ENCODE measurements around the gene TTBK2.
"Not testable (repeated sequence)": the region's sequence is repeated elsewhere in the genome, so short reads cannot be mapped to it uniquely, and the experiment has no call there.

The TTBK2 gene

DNA sequence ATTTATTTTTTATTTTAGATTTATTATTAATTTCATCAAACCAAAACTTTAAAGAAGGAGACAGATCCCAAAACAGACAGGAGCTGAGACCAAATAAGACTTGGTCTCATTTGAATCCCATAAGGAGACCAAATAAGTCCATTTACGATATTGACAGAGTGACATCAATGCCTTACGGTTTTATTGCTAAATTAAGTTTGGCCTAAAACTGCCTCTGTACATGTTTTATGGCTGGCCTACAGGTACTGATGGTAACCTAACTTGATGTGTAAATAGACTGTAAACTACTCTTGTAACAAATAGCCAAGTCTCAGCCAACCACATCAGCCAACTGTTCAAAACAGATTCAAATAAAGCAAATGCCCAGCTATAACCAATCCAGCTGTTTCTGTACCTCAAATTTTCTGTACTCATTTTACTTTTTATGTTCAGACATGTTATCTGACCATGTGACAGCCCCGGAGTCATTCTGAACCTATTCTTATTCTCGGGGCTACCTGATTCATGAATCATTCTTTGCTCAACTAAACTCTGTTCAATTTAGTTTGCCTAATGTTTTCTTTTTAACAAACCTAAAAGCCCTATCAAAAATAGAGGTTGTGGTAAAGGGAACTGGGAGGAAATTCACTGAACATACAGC lies 94.2 kb downstream of the TTBK2 start:
- no peak for DNase-seq (ENCODE audit: low read depth in 3 of 3, low spot score in 1 of 3)

GRCh38 chr15:42825599-42825998 lies 95.0 kb downstream of the TTBK2 start:
- no peak for DNase-seq (ENCODE audit: low read depth in 3 of 3, low spot score in 1 of 3)

DNA sequence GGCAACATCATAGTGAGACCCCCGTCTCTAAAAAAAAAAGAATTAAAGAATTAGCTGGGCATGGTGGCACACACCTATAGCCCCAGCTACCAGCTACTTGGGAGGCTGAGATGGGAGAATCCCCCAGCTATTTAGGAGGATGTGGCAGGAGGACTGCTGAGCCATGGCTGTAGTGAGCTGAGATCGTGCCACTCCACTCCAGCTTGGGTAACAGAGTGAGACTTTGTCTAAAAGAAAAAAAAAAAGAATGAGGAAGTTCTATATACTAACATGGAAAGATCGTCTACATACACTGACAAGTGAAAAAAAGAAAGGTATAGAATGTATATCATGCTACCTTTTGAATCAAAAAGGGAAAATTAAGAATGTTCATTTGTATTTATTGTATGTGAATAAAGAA lies 99.8 kb downstream of the TTBK2 start:
- no peak for DNase-seq (ENCODE audit: low read depth in 3 of 3, low spot score in 1 of 3)

- no peak for DNase-seq (ENCODE audit: low read depth in 3 of 3, low spot score in 1 of 3)
Measured at GRCh38 chr15:42819786-42820185, 100.8 kb downstream of the TTBK2 start.

DNA sequence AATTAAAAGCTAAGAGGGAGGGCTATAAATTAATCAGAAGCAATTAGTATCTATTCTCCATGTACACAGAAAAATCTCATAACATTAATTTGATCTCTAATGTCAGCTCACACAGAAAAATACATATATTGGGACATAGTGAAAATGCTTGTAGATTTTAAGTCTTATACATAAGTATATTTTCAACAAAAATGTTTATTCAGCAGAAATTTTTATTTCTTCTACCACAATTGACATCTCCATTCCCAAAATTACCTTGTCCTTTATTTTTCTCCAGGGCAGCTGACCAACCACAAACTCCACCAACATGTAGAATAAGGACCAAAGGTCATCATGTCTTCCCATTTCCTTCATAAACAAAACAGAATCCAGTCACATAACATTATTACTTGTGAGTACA lies 109.1 kb downstream of the TTBK2 start:
- DNase-seq (ENCODE audit: low read depth in 3 of 3, low spot score in 1 of 3) = no peak

- DNase-seq (ENCODE audit: low read depth in 3 of 3, low spot score in 1 of 3) = no peak
Measured at GRCh38 chr15:42808913-42809312, 111.7 kb downstream of the TTBK2 start.

DNA sequence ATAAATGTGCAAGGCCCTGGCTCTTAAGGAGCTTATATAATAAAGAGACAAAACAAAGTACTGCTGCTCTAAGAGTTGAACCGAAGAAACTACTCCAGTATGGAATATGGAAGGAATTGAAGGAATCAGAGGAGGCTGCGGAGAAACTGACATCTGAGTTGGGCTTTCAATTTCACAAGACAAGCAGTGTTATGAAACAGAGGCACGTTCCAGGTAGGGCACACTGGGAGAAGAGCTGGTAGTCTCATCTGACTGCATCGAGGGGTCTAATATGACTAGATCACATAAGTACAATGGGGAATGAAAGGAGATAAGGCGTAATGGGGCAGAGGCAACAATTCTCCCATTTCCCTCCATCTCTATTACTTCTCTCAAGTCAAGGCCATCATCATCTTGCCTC lies 115.3 kb downstream of the TTBK2 start:
- no peak for DNase-seq (ENCODE audit: low read depth in 3 of 3, low spot score in 1 of 3)

DNA sequence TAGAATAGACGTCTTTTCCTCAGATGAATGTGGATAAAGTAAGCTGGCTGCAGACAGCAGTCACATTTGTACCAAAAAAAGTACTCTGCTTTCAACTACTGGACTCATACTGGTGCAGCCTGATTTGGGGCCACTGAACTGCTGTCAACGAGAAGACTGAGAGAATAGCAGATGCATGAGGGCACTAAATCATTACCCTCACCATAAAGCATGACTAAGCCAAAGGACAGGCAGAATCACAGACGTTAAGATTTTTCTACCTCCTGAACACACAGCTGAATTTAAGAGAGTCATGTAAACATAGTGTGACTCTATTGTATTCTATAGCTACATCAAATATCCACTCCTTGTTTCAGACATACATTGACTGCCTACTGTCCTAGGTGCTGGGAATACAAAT lies 115.8 kb downstream of the TTBK2 start:
- no peak for DNase-seq (ENCODE audit: low read depth in 3 of 3, low spot score in 1 of 3)

GRCh38 chr15:42803436-42803835 lies 117.1 kb downstream of the TTBK2 start:
- no peak for DNase-seq (ENCODE audit: low read depth in 3 of 3, low spot score in 1 of 3)

DNA sequence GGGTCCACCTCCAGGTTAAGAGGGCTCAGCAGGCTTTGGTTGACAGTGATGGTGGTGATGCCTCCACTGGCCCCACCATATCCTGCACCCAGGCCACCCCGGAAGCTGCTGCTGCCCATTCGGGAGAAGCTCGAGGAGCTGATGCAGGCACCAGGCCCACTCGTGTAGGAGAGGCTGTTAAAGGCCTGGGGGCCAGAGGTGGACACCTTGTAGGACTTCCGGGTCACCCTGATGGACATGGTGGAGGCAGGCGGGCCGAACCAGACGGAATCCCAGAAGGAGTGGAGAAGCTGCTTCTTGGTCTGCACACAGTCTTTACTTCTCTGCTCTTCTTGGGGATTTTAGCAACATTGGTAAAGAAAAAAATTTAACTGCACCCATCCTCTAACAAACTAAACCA lies 118.4 kb downstream of the TTBK2 start:
- DNase-seq (ENCODE audit: low read depth in 3 of 3, low spot score in 1 of 3) = no peak

GRCh38 chr15:42800731-42801474 lies 119.7 kb downstream of the TTBK2 start:
- DNase-seq (ENCODE audit: low read depth in 3 of 3, low spot score in 1 of 3) = no peak

DNA sequence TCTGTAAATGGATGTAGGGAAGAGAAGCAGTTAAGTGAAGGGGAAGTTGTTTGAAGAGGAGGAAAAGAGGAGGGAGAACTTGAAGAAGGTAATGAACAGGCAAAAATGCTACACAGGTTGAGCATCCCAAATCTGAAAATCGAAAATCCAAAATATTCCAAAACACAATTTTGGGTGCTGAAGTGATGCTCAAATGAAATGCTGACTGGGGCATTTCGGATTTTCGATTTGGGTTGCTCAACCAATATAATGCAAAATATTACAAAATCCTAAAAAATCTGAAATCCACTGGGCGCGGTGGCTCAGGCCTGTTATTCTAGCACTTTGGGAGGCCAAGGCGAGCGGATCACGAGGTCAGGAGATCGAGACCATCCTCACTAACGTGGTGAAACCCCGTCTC lies 121.8 kb downstream of the TTBK2 start:
- DNase-seq (ENCODE audit: low read depth in 3 of 3, low spot score in 1 of 3) = no peak

DNA sequence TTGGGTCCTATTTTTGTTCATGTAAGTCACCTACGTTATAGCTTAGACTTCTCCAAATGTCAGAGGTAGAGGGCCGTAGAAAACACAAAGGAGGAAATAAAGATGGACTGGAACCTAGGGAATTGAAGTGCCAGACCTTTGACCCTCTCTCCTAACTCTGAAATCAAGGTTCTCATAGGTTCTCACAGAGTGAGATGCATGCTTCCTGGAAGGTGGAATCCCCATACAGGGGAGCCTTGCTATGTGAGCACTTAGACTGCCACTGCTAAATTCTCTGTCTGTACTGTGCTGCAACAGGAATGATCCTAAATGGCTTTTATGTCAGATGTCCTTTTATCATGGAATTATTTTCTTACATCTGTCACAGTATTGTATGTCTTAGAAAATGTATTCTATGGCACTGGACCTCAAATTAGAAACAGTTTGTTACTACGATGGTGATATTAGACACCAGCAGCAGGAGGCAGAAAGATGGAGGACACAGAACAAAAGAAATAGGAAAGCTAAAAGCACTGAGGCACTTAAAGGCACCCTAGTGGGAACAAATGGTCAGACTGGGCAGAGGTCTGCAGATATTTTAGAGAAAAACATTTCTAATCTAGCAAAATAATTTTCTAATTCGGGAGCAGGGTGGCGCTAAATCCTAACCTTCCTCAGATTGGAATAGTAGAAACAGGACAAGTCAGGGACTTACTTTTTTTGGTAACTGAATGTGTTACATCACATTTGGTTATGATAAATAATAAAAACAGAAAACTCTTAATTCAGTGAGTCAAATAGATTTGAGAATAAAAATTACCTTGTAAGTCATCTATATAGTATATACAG lies 123.4 kb downstream of the TTBK2 start:
- no peak for DNase-seq (ENCODE audit: low read depth in 3 of 3, low spot score in 1 of 3)

- no peak for DNase-seq (ENCODE audit: low read depth in 3 of 3, low spot score in 1 of 3)
Measured at GRCh38 chr15:42788725-42789124, 131.9 kb downstream of the TTBK2 start.

- no peak for DNase-seq (ENCODE audit: low read depth in 3 of 3, low spot score in 1 of 3)
Measured at GRCh38 chr15:42786978-42787377, 133.6 kb downstream of the TTBK2 start.

DNA sequence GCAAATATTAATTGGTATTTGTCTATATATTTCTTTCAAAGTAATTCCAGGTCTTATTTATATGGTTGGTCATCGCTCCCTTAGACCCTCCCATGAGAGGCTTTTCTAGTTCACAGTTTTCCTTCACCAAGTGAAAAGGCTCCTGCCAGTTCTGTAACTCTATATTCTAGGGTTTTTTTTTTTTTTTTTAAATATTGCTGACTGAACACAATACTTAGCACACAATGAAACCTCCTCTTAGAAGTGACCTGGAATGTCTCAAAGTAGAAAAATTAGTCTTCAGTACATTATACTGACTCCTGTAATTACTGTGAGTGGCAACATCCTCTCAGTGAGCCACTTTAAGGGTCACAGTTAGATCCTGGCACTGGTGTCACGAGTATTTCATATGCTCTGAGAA lies 135.0 kb downstream of the TTBK2 start:
- DNase-seq (ENCODE audit: low read depth in 3 of 3, low spot score in 1 of 3) = no peak

DNA sequence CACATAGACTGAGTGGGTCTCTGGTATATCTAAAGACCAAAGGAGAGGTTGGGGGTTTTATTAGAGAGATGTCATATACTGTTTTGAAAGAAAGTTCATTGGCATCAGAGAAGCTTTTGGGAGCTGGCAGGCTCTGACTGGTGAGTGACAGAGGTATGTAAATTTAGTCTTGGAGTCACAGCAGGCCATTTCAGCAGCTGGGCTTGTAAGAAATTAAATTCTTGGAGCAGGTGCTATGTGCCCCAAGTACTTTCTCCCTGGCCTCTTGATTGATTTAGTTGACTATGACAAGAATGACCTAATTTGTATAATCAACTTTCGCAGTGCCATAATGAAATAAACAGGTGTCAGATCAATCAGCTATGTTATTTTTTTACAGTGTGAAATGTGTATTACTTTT lies 135.9 kb downstream of the TTBK2 start:
- no peak for DNase-seq (ENCODE audit: low read depth in 3 of 3, low spot score in 1 of 3)

- DNase-seq (ENCODE audit: low read depth in 3 of 3, low spot score in 1 of 3) = no peak
Measured at GRCh38 chr15:42782716-42783115, 137.9 kb downstream of the TTBK2 start.

DNA sequence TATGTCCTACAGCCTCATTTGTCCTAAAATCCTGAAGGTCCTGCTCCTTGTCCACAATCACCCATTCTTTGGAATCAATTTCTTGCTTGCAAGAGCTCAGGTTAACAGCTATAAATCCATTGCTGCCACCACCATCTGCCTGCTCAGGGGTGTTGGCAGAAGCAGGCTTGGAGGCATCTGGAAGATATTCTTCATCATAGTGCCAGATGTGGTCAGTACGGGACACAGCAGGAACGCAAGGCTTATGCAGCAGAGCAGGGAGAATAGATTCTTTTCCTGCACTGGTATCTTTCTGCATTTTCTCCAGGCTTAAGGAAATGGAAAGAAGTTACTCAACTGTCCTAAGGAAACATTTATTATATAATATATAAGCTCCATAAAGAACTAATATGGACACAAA lies 145.2 kb downstream of the TTBK2 start:
- DNase-seq (ENCODE audit: low read depth in 3 of 3, low spot score in 1 of 3) = no peak

DNA sequence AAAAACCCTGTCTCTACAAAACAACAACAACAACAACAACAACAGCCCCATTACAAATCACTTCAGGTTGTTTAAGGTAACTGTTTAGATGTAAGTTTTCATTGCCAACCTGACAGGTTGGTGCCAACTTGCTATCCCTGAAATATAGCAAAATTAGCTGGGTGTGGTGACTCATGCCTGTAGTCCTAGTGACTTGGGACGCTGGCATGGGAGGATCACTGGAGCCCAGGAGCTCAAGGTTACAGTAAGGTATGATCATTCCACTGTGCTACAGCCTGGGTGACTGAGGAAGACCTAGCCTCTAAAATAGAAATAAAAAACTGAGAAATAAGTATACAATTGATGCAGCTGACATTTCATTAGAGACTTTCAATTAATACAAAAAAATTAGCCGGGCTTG lies 147.7 kb downstream of the TTBK2 start:
- no peak for DNase-seq (ENCODE audit: low read depth in 3 of 3, low spot score in 1 of 3)

- DNase-seq (ENCODE audit: low read depth in 3 of 3, low spot score in 1 of 3) = no peak
Measured at GRCh38 chr15:42772144-42772543, 148.4 kb downstream of the TTBK2 start.

- DNase-seq (ENCODE audit: low read depth in 3 of 3, low spot score in 1 of 3) = not testable (repeated sequence)
Measured at GRCh38 chr15:42766109-42766508, 154.5 kb downstream of the TTBK2 start.

Data from stimulated activated CD4-positive, alpha-beta T cell treated with anti-CD3 and anti-CD28 coated beads, TNF-alpha, amount 100 ng/mL, for 1 hour (primary cell).